ENCODE results near the gene CCNDBP1.

- TF ChIP-seq CTCF (IDR thresholded peaks at IDR 0.05; ENCODE audit: insufficient read depth, low read length) (no peak), REST (IDR thresholded peaks at IDR 0.05; ENCODE audit: insufficient replicate concordance, low read depth) (no peak), GABPA (IDR thresholded peaks at IDR 0.05; ENCODE audit: low read depth) (no peak), POLR2AphosphoS5 (IDR thresholded peaks at IDR 0.05; ENCODE audit: low read depth) (no peak)
These were observed 25.1 kb downstream of the CCNDBP1 start for GRCh38 chr15:43210172-43210745.

All from HL-60 (cell line).